Right lobe of liver (tissue), 4 donors: ENCODE results near the gene PROKR1.

Experiments
- CTCF ChIP-seq, 4 donors: fragments of 200-600 bp in 3 of 4; fragments of 450-650 bp in 1 of 4; IDR thresholded peaks; one replicate each; pipeline versions ENCODE4 v1.5.1 to v1.8.0; 2016 to 2022; ENCODE audit warnings: antibody characterized with exemption in 4 of 4, mild to moderate bottlenecking in 2 of 4
- POLR2A ChIP-seq: fragments of 450-650 bp; IDR thresholded peaks from one replicate; pipeline ENCODE4 v1.6.1; 2017; ENCODE audit warnings: antibody characterized with exemption, mild to moderate bottlenecking
- donor health status: DM: no; HTN: no; CAD: no.
- donor health status: DM: no; HTN: no; CAD: no.
- donor health status: DM: no; HTN: yes; CAD: no.

DNA sequence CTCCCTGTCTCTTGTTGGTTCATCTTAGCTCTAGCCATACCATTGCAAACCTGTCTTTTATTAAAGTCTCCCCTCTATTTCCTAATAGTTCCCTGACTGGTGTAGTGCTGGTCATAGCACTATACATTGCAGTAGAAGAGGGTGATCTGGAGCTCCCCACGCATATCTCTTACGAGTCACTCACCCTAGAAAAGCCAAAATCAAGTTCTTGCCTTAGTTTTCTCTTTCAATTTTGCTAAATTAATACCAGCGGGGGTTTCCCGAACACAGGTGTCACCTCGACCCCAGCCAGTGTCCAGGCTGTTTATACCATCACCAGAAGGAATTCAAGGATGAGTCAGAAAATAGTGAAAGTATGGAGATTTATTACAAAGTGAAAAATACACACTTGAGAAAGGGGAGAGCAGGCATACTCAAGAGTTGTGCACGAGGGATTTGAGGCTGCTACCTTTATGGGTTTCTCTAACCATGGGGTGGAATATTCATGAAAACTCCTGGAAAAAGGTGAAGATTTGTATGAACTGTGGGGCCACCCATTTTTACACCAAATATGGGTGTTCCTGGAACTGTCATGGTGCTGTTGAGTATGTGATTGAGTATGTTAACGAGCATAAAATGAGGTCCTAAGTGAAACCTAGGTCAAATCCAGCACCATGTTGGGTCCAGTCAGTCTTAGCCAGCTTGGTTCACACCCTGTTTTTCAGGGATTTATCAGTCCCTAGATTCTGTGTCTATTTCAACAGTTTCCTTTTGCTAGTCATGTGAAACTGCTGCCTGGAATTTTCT, 20.2 kb downstream of the PROKR1 start:
- no peak for TF ChIP-seq POLR2A
- no peak for TF ChIP-seq CTCF (IDR thresholded peaks at IDR 0.05)
